ENCODE measurements around the gene RRAD.
A peak's percentile ranks its signal among the peaks of the same experiment; 100 is the strongest.
"Not testable (repeated sequence)": the region's sequence is repeated elsewhere in the genome, so short reads cannot be mapped to it uniquely, and the experiment has no call there.

Gene RRAD

GRCh38 chr16:66925322-66925840, at the start of gene RRAD:
Gene RRAD, minus strand, starts transcription at chr16:66925535. Its CDS starts 356 bp downstream, at chr16:66925179.
- TF ChIP-seq, protein P1, sequence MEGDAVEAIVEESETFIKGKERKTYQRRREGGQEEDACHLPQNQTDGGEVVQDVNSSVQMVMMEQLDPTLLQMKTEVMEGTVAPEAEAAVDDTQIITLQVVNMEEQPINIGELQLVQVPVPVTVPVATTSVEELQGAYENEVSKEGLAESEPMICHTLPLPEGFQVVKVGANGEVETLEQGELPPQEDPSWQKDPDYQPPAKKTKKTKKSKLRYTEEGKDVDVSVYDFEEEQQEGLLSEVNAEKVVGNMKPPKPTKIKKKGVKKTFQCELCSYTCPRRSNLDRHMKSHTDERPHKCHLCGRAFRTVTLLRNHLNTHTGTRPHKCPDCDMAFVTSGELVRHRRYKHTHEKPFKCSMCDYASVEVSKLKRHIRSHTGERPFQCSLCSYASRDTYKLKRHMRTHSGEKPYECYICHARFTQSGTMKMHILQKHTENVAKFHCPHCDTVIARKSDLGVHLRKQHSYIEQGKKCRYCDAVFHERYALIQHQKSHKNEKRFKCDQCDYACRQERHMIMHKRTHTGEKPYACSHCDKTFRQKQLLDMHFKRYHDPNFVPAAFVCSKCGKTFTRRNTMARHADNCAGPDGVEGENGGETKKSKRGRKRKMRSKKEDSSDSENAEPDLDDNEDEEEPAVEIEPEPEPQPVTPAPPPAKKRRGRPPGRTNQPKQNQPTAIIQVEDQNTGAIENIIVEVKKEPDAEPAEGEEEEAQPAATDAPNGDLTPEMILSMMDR (conservative IDR thresholded peaks at IDR 0.05; ENCODE audit: control insufficient read depth, insufficient read depth, low read depth, low read length): no peak
- no peak for DNase-seq (ENCODE audit: low read depth)
- peak within 1 kb of the TSS; percentile 21 for H3K4me3 ChIP-seq (ENCODE audit: control insufficient read depth, low read depth, low read length)

DNA sequence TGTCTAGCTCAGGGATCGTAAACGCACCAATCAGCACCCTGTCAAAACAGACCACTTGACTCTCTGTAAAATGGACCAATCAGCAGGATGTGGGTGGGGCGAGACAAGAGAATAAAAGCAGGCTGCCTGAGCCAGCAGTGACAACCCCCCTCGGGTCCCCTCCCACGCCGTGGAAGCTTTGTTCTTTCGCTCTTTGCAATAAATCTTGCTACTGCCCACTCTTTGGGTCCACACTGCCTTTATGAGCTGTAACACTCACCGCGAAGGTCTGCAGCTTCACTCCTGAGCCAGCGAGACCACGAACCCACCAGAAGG, 49.6 kb upstream of the RRAD start:
- not testable (repeated sequence) for DNase-seq (ENCODE audit: low read depth); H3K4me3 ChIP-seq (ENCODE audit: control insufficient read depth, low read depth, low read length)

GRCh38 chr16:66974156-66974931, 49.0 kb upstream of the RRAD start:
- not testable (repeated sequence) for H3K4me3 ChIP-seq (ENCODE audit: control insufficient read depth, low read depth, low read length); DNase-seq (ENCODE audit: low read depth)

DNA sequence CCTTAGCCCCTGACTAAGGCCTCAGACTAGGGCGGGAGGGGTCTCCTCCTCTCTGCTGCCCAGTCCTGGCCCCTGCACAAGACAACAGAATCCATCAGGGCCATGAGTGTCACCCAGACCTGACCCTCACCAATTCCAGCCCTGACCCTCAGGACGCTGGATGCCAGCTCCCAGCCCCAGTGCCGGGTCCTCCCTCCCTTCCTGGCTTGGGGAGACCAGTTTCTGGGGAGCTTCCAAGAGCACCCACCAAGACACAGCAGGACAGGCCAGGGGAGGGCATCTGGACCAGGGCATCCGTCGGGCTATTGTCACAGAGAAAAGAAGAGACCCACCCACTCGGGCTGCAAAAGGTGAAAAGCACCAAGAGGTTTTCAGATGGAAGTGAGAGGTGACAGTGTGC, 48.4 kb upstream of the RRAD start:
- no peak for DNase-seq (ENCODE audit: low read depth)
- TF ChIP-seq, protein P1 (conservative IDR thresholded peaks at IDR 0.05; ENCODE audit: control insufficient read depth, insufficient read depth, low read depth, low read length): no peak
- H3K4me3 ChIP-seq (ENCODE audit: control insufficient read depth, low read depth, low read length): no peak overlapping the region

DNA sequence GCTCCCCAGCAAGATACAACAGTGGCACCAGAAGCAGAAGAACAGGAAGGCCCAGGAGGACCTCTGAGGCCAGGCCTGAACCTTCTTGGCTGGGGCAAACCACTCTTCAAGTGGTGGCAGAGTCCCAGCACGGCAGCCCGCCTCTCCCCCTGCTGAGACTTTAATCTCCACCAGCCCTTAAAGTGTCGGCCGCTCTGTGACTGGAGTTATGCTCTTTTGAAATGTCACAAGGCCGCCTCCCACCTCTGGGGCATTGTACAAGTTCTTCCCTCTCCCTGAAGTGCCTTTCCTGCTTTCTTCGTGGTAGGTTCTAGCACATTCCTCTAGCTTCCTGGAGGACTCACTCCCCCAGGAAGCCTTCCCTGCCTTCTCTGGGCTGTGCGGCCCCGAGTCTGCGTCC, 47.6 kb upstream of the RRAD start:
- TF ChIP-seq, protein P1 (conservative IDR thresholded peaks at IDR 0.05; ENCODE audit: control insufficient read depth, insufficient read depth, low read depth, low read length): no peak
- DNase-seq (ENCODE audit: low read depth): no peak
- H3K4me3 ChIP-seq (ENCODE audit: control insufficient read depth, low read depth, low read length): no peak overlapping the region

GRCh38 chr16:66970775-66971720, 45.7 kb upstream of the RRAD start:
- peak; percentile 54 for DNase-seq (ENCODE audit: low read depth)
- TF ChIP-seq, protein P1 (conservative IDR thresholded peaks at IDR 0.05; ENCODE audit: control insufficient read depth, insufficient read depth, low read depth, low read length): no peak
- H3K4me3 ChIP-seq (ENCODE audit: control insufficient read depth, low read depth, low read length): no peak overlapping the region

GRCh38 chr16:66968847-66969246, 43.5 kb upstream of the RRAD start:
- no peak overlapping the region for H3K4me3 ChIP-seq (ENCODE audit: control insufficient read depth, low read depth, low read length)

More at GRCh38 chr16:66968847-66969246, 43.5 kb upstream of the RRAD start:
- TF ChIP-seq, protein P1 (conservative IDR thresholded peaks at IDR 0.05; ENCODE audit: control insufficient read depth, insufficient read depth, low read depth, low read length): no peak
- no peak for DNase-seq (ENCODE audit: low read depth)
